Measurements from ENCODE around the gene FBXO31.
A peak's percentile ranks its signal among the peaks of the same experiment; 100 is the strongest.

The FBXO31 gene

DNA sequence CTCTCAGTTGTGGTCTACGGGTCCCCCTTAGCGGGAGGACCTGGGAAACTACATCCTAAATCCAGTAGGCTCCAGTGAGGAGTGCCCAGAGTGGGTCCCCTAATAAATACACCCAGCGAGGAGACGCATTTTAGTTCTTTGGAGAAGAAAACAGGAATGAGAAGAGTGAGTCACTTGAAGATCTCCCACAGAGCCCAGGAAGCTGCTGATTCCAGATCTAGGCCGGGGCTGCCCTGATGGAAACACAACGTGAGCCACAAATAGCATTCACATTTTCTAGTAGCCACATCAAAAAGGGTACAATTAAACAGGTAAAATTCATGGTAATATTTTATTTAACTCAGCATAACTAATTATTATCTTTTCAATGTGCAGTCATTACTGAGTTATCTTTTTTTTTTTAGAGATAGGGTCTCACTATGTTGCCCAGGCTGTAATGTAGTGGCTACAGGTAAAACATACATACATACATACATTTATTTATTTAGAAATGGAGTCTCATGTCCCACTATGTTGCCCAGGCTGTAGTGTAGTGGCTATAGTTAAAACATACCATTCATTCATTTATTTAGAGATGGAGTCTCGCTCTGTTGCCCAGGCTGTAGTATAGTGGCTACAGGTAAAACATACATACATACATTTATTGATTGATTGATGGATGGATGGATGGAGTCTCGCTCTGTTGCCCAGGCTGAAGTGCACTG lies 21.5 kb downstream of the FBXO31 start:
- DNase-seq = no peak

- no peak for DNase-seq
Measured at GRCh38 chr16:87360862-87361610, 22.5 kb downstream of the FBXO31 start.

- DNase-seq = no peak
Measured at GRCh38 chr16:87359121-87359520, 24.5 kb downstream of the FBXO31 start.

- no peak for DNase-seq
Measured at GRCh38 chr16:87358696-87359095, 24.9 kb downstream of the FBXO31 start.

DNA sequence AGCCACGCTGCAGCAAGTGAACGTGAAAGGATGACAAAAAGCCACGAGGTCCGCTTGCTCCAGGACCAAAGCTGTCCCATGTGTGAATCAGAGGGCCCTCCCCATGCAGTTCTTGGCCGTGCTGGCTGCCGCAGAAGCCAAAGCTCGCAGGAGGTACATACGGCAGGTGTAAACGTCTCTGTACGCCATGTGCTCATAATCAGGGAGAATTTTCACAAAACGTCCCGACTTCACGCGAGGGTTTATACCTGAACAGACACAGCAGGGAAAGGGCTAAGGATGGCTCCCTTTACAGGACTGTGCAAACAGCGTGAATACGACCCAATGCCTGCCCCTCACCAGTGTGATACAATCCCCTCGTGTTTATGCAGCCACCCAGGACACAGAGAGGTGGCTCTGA lies 25.3 kb downstream of the FBXO31 start:
- no peak for DNase-seq

DNA sequence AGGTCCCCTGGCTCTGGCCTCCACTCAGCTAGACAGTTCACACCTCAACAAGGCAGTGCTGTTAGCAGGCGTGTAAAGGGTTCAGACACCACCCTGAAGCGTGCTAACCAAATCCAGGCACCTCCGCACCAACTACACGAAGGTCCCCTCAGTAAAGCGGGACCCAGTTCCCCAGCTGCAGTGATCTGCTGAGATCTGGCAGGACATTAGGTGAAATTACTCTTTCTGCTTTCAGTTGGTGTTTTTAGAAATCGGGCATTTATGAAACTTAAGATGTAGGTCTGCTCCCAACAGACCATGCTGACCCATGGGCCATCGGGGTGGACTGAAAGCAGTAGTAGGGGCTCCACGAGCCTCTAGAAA lies 27.1 kb downstream of the FBXO31 start:
- no peak for DNase-seq

- DNase-seq = no peak
Measured at GRCh38 chr16:87353613-87354012, 30.0 kb downstream of the FBXO31 start.

DNA sequence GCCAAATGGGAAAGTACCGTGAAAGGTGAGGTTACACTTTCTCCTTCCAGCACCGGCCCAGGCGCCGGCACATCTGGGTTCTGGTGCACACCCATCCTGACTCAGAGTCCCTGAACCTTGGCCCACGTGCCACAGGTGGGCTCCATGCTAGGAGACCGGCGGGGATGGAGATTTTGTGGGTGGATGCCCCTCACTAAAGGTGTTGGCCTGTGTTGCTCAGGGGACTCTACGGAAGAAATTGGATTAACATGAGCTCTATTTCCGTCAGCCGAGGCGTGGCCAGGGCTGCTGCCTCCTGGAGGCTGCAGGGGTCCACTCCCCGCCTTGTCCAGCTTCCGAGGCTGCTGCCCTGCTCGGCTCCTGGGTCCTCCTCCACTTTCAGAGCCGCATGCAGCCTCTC lies 30.8 kb downstream of the FBXO31 start:
- DNase-seq = no peak

DNA sequence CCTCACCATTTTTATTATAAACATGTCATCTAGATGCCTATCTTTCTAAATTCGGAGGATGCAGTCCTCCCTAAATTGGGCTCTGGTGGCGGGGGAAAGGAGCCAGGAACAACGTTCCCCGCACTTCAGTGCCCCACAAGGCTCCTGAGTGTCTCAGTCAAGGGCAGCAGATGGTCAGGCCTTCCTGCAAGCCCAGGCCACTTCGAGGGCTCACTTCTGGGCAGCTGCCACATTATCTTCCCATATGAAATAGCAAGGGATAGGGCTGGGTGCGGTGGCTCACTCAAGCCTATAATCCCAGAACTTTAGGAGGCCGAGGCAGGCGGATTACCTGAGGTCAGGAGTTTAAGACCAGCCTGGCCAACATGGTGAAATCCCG lies 32.3 kb downstream of the FBXO31 start:
- DNase-seq = no peak

DNA sequence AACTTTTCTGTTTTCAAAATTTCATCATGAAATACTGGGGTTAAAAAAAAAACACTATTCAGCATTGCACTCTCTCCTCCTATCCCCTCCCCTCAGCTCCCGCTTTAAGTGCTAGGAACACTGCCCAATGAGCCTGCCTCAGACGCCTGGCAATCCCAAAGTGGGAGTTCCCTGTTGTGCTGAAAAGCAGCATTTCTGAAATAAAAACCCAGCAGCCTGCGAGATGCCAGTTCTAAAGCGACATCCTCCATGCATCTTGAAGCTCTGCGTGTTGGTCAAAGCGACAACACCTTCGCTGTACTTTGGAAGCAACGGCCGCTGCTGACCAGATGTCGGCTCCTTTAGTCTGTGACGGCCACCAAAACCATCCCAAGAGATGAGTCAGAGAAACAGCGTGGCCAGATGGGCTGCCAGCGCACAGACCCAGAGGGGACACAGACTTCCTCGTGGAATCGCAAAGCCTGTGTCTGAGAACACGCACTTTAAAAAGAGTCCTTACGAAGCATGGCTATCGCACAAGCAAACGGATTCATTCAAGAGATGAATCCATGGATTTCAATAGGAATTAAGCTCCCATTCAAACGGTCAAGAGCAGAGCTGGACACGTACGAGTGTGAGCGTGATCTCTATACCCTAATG lies 32.8 kb downstream of the FBXO31 start:
- DNase-seq = peak; percentile 19 to 56

DNA sequence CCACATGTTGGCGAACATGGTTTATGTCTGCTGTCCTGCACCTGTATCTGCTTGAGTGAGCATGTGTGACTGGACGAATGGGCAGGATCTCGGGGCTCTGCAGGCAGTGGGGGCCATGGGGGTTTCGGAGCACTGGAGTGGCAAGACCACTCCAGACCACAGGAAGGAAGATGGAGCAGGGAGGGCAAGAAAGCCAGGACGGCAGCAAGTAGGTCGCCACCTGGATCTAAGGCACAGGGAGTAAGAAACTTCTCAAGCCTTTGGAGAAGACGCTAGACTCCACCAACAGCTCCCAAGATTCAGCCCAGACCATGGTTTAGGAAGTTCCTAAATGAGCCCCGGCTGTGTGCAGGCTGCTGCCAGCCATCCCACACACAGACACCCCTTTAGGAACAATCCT lies 33.5 kb downstream of the FBXO31 start:
- no peak for DNase-seq

GRCh38 chr16:87348616-87349157 lies 34.9 kb downstream of the FBXO31 start:
- DNase-seq = no peak

DNA sequence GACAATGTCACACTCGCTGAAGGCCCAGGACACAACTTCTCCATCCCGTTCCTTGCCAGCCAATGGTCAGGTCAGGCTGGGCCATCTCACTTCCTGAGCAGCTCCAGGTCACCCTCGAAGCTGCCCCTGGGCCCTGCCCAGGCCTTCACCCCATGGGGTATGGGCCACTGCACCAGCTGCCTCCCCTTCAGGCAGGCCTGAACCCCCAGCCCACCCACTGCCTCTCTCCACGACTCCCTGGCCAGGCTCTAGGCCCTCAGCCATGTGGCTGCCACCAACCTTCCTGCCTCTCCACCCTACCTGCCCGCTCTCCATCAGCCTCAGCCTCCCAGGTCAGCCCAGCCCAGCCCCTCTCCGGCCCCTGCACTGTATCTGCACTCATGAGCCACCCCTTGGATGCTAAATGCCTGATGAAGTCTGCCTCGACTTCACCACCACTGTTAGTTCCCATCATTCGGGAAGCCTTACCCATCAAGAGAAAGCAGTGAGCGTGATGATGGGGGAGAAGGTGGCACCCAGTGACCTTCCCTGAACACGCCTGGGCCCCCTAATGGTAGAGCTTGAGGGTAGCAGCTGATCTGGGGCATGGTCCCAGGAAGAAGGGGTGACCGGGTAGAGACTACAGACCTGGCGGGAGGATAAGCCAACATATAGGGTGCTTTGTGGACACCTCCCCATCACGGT lies 35.5 kb downstream of the FBXO31 start:
- DNase-seq = no peak

DNA sequence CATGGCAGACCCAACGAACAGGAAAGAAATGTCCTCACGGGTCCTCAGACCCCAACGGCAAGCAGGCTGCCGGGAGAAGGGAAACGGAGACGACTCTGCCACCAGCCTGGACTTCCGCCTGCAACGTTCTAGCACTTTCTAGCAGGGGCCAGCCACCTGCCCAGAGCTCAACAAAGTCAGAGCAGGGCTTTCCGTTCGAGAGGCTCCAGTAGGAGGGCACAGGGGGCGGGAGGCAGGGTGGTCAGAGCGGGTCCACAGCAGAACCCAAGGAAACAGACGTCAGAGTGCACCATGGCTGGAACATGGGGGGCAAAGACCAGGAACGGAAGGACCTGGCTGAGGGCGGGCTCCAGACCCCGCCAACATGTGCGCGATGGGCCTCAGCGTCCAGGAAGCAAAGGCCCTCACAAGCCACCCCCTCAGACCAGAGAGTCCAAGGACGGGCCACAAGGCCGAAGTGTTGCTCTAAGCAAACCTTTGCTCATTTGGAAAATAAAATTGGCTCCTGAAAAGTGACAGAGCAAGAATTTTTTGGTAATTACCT lies 37.0 kb downstream of the FBXO31 start:
- DNase-seq = no peak

DNA sequence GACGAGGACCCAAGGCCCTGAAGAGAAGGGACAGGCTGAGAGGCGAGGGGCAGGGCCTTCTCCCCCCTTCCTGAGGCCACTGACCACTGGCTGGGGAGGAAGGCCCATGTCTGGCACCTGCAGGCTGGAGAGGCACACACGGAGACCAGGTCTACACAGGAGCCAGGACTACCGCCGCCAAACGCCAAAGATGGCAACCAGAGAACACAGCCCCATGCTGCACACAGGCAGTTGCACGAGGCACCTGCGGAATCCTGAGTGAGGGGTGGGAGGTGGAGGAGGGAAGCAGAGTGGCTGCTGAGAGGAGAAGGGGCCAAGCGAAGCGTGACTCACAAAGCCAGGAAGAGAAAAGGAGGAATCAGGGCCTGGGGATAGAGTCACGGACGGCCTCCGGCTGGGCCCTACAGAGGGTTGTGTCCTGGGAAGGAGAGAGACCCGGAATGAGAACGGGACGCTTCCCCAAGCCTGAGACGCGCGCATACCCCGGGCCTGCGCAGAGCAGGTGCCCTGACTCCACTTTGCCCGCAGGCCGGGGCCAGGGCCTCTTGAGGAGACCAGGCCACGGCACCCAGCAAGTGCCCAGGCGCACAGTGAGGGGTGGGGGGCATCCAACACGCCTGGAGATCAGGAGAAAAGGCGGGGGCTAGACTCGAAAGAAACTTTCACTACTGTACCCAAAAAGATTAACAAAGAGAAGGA lies 37.7 kb downstream of the FBXO31 start:
- no peak for DNase-seq

- no peak for DNase-seq
Measured at GRCh38 chr16:87344931-87345631, 38.5 kb downstream of the FBXO31 start.

DNA sequence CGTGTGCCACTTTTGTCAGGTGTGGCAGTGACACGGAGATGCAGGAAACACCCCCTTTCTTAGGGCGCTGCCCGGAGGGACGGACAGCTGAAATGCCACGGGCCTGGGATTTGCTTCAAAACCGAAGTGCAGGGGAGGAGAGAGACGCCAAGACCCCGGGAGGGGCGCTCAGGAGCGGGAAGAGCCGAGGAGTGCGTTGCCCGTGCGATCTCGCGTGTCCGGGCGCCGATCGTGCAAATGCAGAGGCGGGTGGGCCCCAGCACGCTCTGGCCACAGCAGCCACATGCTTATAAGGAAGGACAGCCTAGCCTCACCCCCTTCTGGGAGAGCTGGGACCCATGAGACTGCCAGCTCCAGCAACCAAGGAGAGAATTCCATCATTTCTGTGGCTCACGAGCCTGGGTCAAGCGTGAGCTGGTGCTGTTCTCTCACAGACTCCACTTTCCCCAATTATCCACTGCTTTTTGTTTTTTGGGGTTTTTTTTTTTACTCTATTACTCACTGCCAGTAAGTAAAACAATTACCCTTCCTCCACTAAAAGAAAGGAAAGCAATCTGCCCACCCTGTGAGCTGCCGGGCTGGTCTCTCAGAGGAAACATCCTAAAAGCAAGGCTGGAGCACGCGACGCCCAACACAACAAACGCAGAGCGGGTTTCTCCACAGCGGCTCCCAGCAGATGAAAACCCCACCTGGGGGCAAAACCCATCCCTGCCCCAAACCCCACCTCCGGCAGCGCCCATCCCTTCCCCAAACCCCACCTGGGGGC lies 39.2 kb downstream of the FBXO31 start:
- no peak for DNase-seq

DNA sequence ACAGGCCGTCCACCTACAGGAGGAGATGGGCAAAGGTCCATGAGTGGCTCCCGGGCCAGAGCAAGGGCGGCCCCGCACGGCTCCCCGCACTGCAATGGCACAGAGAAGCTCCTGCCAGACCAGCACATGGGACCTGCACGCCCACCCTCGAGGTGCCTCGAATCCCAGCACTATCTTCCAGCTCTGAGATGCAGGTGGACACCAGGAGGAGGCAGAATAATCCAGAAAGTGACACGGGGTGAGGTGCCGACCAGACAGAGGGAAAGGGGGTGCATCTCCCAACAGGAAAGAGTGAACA lies 39.9 kb downstream of the FBXO31 start:
- no peak for DNase-seq

GRCh38 chr16:87342978-87343752 lies 40.4 kb downstream of the FBXO31 start:
- DNase-seq = no peak

DNA sequence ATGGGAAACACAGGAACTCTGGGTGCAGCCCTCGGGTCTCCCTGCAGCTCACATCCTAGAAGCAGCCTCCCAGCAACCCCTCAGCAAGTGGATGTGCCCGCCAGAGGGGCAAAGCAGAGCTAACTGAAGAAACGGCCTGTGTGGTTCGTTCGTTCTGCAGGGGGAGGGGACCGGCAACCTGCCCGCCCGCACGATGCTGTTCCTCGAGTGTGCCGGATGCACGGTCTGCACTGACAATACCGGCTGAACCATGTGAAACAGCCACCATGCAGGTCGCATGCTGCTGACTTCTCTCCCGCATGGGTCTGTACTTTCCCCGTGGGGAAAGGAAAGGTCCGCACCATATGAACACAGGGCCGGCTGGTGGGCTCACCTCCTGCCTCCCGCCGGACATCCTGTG lies 41.1 kb downstream of the FBXO31 start:
- DNase-seq = no peak
